OCI-LY3 (cell line): Measurements from ENCODE around the gene EIF5.

ENCODE experiments used
- H2AFZ ChIP-seq: fragments of 200-600, 300-600 bp; shearing (Covaris generic); 2 replicates; pipeline ENCODE4 v1.6.0; 2014; ENCODE audit warnings: antibody characterized with exemption, low read depth, low read length
- H3K27ac ChIP-seq: fragments of 200-600, 300-600 bp; sonication (generic); 2 replicates; pipeline ENCODE4 v1.5.1; 2014; ENCODE audit warnings: mild to moderate bottlenecking, low read length, moderate library complexity, mixed read lengths
- H3K27me3 ChIP-seq: fragments of 200-600, 300-600 bp; sonication (generic); 2 replicates; pipeline ENCODE4 v1.6.1; 2014; ENCODE audit warnings: low read depth, low read length, mixed read lengths
- H3K36me3 ChIP-seq: fragments of 200-600, 300-600 bp; sonication (generic); replicated peaks from 2 replicates; pipeline ENCODE3; 2014; ENCODE audit warnings: low read depth, low read length, mixed read lengths
- H3K4me1 ChIP-seq: fragments of 300-600, 200-600 bp; sonication (generic); 2 replicates; pipeline ENCODE4 v1.6.1; 2014; ENCODE audit warnings: low read length, mixed read lengths
- H3K4me2 ChIP-seq: fragments of 200-600, 300-600 bp; sonication (generic); 2 replicates; pipeline ENCODE4 v1.6.1; 2014; ENCODE audit warnings: low read length, mixed read lengths
- H3K4me3 ChIP-seq: fragments of 300-600, 200-600 bp; sonication (generic); 2 replicates; pipeline ENCODE4 v1.5.1; 2014; ENCODE audit warnings: antibody characterized with exemption, mild to moderate bottlenecking, low read length, moderate library complexity
- H3K79me2 ChIP-seq: fragments of 300-600, 200-600 bp; shearing (Covaris generic); 2 replicates; pipeline ENCODE4 v1.6.1; 2014; ENCODE audit warnings: mild to moderate bottlenecking, low read length, mixed read lengths
- H3K9ac ChIP-seq: fragments of 300-600, 200-600 bp; shearing (Covaris generic); 2 replicates; pipeline ENCODE4 v1.6.0; 2014; ENCODE audit warnings: mild to moderate bottlenecking, low read length, moderate library complexity
- H3K9me3 ChIP-seq: fragments of 200-600, 300-600 bp; shearing (Covaris generic); 2 replicates; pipeline ENCODE4 v1.6.1; 2014; ENCODE audit warnings: low read length, mixed read lengths; ENCODE audit not compliant: insufficient read depth
- H4K20me1 ChIP-seq: fragments of 200-600, 300-600 bp; sonication (generic); 2 replicates; pipeline ENCODE4 v1.6.1; 2016; ENCODE audit warnings: low read length, mixed read lengths; ENCODE audit not compliant: insufficient read depth
- EZH2phosphoT487 ChIP-seq: fragments of 200-600 bp; shearing (Covaris generic); IDR thresholded peaks from 2 replicates; pipeline ENCODE4 v1.6.1; 2018; ENCODE audit warnings: antibody characterized with exemption, mixed run types, low read depth
- TF ChIP-seq, protein P1 (sequence below): fragments of 200-600, 300-600 bp; sonication (generic); IDR thresholded peaks from 2 replicates; pipeline ENCODE4 v1.5.1; 2014; ENCODE audit warnings: antibody characterized with exemption, low read length, low read depth

Gene EIF5

DNA sequence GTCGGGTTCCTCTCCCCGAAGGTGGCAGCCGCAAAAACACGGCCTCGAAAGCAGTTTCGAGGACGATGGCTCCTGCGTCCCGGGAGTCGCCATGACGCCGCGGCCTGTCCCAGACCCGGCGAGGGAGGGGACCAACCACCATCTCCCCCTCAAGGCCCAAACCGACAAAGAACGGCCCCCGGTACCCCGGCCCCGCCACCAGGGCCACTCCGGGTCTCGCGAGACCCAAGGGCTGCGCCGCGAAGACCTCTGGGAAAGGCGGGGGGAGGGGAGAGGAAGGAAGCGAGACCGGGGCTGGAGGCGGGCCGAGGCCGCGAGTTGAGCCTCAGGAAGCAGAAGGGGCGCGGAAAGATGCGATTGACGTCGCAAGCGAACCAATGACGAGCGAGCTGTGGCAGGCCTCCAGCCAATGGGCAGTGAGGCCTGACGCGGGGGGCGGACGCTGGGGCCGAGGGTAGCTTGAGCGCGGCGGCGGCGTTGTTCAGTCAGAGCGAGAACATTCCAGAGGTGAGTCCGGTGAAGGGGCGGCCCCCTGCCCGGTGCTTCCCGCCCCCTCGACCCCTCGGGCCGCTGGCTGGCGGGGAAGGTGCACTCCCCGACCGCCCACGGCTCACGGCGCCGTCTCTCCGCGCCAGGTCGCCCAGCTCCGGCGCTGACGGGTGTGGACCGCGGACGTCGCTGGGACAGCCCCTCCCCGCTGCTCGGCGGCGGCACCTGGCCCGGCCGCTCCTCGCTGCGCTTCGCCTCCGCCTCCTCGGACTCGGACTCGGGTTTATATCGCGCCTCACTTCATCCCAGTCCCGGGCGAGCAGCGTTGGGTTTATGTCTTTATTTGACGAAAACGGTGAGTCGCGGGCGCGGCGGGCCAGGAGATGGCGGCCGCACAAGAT, at the start of gene EIF5:
Gene EIF5, plus strand, starts transcription at position 484 of the 890 bp plus-strand sequence. CDS start 1,624 bp downstream, outside the sequence.
- Histone ChIP-seq H4K20me1 (peaks cover 42% of the 10 kb centered on the region), H3K4me2 (peak within 1 kb of the TSS; percentile 97), H3K4me3 (peak within 1 kb of the TSS; percentile 91), H3K4me1 (peaks cover 53% of the 10 kb centered on the region), H3K9me3 (no peaks in the 10 kb centered on the region), H3K27me3 (no peaks in the 10 kb centered on the region), H3K79me2 (peaks cover 47% of the 10 kb centered on the region), H3K27ac (peak within 1 kb of the TSS; percentile 90), H2AFZ (peak within 1 kb of the TSS; percentile 37), H3K36me3 (peaks cover 43% of the 10 kb centered on the region), H3K9ac (peak within 1 kb of the TSS; percentile 99)
- TF ChIP-seq, protein P1, sequence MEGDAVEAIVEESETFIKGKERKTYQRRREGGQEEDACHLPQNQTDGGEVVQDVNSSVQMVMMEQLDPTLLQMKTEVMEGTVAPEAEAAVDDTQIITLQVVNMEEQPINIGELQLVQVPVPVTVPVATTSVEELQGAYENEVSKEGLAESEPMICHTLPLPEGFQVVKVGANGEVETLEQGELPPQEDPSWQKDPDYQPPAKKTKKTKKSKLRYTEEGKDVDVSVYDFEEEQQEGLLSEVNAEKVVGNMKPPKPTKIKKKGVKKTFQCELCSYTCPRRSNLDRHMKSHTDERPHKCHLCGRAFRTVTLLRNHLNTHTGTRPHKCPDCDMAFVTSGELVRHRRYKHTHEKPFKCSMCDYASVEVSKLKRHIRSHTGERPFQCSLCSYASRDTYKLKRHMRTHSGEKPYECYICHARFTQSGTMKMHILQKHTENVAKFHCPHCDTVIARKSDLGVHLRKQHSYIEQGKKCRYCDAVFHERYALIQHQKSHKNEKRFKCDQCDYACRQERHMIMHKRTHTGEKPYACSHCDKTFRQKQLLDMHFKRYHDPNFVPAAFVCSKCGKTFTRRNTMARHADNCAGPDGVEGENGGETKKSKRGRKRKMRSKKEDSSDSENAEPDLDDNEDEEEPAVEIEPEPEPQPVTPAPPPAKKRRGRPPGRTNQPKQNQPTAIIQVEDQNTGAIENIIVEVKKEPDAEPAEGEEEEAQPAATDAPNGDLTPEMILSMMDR, result no peak
- no peak for TF ChIP-seq EZH2phosphoT487

DNA sequence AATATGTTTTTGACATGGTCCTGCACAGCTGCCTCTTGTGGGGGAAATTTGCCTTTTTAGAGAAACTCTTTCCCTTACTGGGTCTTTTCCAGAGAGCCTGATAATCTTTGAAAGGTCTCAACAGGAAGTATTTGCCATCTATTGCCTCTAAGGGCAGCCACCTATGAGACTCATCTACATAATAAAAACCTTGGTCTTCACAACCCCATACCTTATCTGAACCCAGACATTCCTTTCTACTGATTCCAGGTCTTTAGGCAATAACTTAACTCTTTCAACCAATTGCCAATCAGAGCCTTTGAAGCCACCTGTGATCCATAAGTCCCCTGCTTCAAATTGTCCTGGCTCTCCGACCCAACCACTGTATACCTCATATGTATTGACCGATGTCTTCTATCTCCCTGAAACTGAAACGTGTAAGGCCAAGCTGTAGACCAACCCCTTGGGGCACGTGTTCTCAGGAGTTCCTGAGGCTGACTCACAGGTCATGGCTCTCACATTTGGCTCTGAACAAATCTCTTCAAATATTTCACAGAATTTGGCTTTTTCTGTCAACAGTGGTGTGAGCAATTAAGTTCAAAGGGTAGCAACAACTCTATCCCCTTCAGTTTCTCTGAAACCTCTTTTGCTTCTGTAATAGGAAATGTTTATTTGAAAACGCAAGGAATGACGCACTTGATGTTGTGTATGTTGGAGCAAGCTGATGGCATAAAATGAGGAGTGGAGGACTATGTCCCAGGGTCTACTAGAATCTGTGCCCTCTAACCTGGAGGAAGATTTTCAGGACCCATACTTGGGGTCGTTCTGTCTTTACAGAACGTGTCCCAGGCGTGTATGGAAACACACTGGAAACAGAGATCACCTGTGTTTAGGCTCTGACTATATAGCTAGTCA, 49.2 kb upstream of the EIF5 start:
- no peaks in the 10 kb centered on the region for H4K20me1 ChIP-seq
- H3K9ac ChIP-seq, result no peak overlapping the region
- H3K79me2 ChIP-seq, result no peaks in the 10 kb centered on the region
- H3K27me3 ChIP-seq, result no peaks in the 10 kb centered on the region
- no peak overlapping the region for H3K4me2 ChIP-seq
- H3K4me1 ChIP-seq, result peaks cover 14% of the 10 kb centered on the region
- no peak overlapping the region for H2AFZ ChIP-seq
- no peaks in the 10 kb centered on the region for H3K9me3 ChIP-seq
- no peaks in the 10 kb centered on the region for H3K36me3 ChIP-seq
- no peak overlapping the region for H3K27ac ChIP-seq
- no peak overlapping the region for H3K4me3 ChIP-seq
- TF ChIP-seq, protein P1, result no peak
- TF ChIP-seq EZH2phosphoT487, result no peak

DNA sequence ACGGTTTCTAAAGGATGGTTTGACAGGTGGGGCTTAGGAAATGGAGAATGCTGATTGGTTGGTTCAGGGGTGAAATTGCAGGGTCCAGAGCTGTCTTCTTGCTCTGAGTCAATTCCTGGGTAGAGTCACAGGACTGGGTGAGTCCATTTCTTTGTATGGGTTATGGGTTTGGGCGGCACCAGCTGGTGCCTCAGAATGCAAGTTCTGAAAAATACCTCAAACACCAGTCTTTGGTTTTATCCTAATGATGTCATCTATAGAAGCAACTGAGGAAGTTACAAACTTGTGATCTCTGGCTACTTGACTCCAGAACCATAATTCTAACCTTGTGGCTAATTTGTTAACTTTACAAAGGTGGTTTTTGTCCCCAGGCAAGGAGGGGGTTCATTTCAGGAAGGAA, 47.6 kb upstream of the EIF5 start:
- Histone ChIP-seq H3K27me3 (no peaks in the 10 kb centered on the region), H3K36me3 (no peaks in the 10 kb centered on the region), H2AFZ (no peak overlapping the region), H4K20me1 (no peaks in the 10 kb centered on the region), H3K9me3 (no peaks in the 10 kb centered on the region), H3K4me3 (no peak overlapping the region), H3K4me2 (no peak overlapping the region), H3K79me2 (no peaks in the 10 kb centered on the region), H3K27ac (no peak overlapping the region), H3K9ac (no peak overlapping the region), H3K4me1 (peaks cover 14% of the 10 kb centered on the region)
- TF ChIP-seq, protein P1, result no peak
- no peak for TF ChIP-seq EZH2phosphoT487
